ENCODE results near the gene SRGAP1.

DNA sequence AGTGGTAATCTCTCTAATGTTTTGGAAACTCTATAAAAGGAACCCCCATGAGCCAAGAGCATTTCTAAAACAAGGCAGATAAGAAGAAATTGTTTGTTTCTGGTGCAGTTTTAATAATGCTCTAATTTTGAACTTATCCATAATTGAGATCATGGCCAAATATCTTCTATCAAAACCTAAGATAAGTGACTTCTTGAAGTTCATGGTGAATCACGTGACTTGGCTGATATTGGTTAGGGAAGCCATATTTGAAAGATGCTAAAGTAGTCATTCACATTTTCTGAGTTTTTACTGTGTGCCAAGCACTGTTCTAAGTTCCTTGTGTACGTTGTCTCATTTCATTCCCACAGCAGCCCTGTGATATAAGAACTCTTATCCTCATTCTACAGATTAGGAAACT, 219.7 kb downstream of the SRGAP1 start:
- TF ChIP-seq GATA3 (IDR thresholded peaks at IDR 0.05; ENCODE audit: low read depth, low read length) (no peak), GATA2 (IDR thresholded peaks at IDR 0.05; ENCODE audit: low read depth, low read length) (no peak)

All from SH-SY5Y (cell line).